ENCODE measurements around the gene CORO1C.
"Not testable (repeated sequence)": the region's sequence is repeated elsewhere in the genome, so short reads cannot be mapped to it uniquely, and the experiment has no call there.

Gene CORO1C

DNA sequence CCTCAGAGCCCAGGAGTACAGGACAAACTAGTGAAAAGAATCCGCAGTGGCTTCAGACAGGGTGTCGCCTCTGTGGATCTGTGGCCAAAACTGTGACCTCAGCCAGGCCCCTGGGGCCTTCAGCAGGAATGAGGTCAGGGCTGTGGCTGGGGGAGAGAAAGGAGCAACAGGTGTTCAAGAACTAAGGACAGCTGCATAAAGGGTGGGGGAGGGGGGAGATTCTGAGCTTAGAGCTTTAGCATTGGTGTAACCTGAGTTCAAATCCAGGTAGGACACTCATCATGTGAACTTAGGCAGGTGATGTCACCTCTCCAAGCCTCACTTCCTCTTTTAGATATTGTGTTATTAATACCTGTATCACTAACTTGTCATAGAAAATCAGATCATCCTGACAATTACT is 40.9 kb upstream of the CORO1C start:
- no peak for DNase-seq (ENCODE audit: low read depth)
- TF ChIP-seq, protein P1, sequence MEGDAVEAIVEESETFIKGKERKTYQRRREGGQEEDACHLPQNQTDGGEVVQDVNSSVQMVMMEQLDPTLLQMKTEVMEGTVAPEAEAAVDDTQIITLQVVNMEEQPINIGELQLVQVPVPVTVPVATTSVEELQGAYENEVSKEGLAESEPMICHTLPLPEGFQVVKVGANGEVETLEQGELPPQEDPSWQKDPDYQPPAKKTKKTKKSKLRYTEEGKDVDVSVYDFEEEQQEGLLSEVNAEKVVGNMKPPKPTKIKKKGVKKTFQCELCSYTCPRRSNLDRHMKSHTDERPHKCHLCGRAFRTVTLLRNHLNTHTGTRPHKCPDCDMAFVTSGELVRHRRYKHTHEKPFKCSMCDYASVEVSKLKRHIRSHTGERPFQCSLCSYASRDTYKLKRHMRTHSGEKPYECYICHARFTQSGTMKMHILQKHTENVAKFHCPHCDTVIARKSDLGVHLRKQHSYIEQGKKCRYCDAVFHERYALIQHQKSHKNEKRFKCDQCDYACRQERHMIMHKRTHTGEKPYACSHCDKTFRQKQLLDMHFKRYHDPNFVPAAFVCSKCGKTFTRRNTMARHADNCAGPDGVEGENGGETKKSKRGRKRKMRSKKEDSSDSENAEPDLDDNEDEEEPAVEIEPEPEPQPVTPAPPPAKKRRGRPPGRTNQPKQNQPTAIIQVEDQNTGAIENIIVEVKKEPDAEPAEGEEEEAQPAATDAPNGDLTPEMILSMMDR (IDR thresholded peaks at IDR 0.05; ENCODE audit: control insufficient read depth, extremely low read depth, insufficient read depth), result no peak
- no peak overlapping the region for H3K4me3 ChIP-seq (ENCODE audit: low read depth, low read length)

- not testable (repeated sequence) for H3K4me3 ChIP-seq (ENCODE audit: low read depth, low read length); DNase-seq (ENCODE audit: low read depth)
Observed at GRCh38 chr12:108771835-108772234, 40.5 kb upstream of the CORO1C start.

DNA sequence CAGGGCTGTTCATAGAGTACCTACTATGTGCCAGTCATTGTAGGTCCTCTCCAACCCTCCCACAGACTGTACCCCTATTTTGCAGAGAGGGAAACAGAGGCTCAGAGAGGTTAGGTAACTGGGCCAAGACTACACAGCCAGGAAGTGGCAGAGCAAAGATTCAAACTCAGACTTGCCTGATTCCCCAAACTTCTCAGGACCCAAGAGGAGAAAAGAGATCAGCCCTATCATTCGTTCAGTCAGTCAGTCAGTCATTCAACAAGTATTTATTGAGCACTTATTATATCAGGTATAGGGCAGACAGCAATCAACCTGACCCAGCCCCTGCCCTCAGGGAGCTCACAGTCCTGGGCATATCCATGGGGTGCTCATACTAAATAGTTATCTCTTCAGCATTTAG is 39.6 kb upstream of the CORO1C start:
- no peak overlapping the region for H3K4me3 ChIP-seq (ENCODE audit: low read depth, low read length)
- TF ChIP-seq, protein P1 (IDR thresholded peaks at IDR 0.05; ENCODE audit: control insufficient read depth, extremely low read depth, insufficient read depth), result no peak
- DNase-seq (ENCODE audit: low read depth), result no peak

DNA sequence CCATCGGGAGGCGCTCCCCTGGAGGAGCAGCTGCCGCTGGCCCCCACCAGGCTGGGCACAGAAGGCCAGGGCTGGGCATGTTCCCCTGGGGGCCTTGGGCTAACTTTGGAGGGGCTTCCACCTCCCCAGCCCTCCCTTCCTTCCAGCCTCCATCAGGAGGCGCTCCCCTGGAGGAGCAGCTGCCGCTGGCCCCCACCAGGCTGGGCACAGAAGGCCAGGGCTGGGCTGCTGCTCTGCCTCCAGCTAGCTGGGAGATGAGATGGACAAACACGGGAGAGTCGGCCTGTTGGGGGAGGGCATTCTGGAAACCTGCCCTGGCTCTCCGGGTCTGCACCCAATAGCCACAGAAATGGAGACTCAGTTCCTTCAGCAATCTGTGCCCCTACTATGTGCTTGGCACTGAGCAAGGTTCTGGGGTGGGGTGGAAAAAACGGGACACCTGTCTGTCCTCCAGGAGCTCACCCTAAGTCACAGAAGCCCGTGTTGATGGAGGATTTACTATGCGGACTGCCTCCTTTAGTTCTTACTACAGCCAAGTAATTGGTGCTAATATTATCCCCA is 39.0 kb upstream of the CORO1C start:
- no peak for DNase-seq (ENCODE audit: low read depth)
- TF ChIP-seq, protein P1 (IDR thresholded peaks at IDR 0.05; ENCODE audit: control insufficient read depth, extremely low read depth, insufficient read depth), result no peak
- H3K4me3 ChIP-seq (ENCODE audit: low read depth, low read length), result no peak overlapping the region

DNA sequence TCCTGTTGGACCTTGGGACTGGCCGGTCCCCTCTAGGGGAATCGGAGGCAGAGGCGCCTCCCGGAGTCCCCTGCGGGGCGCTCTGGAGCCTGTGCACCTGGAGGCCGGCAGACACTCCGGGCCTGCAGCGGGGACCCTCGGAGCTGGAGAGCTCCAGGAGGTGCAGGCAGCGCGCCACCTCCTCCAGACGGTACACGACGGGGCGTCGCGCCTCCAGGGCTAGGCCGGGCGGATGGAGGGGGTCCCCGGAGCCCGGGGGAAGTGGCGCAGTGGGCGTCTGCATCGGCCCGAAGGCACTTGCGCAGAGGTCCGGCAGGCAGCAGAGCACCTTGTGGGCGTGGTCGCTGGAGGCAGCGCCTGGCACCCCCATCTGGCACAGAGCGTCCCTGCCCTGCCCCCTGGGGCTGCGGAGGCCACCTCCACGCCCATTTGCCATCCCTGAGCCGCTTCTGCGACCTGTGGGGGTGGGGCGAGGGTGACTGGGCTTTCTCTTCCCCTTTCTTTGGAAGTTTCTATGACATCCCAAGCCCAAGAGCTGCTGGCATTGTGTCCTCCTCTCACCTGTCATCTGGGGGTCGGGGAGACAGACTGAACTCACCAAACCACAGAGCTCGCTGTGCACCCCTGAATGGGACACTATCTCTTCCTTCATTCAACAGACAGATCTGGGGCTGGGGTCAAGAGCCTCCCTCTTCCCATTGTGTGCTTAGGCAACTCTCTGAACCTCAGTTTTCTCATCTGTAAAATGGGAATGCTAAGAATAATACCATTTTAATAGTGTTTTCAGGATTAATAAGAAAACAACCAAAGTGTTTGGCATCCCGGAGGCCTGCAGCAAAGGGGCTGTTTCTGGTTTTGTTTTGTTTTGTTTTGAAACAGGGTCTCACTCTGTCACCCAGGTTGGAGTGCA is 37.5 kb upstream of the CORO1C start:
- DNase-seq (ENCODE audit: low read depth), result no peak
- no peak overlapping the region for H3K4me3 ChIP-seq (ENCODE audit: low read depth, low read length)
- TF ChIP-seq, protein P1 (IDR thresholded peaks at IDR 0.05; ENCODE audit: control insufficient read depth, extremely low read depth, insufficient read depth), result no peak

GRCh38 chr12:108766294-108766693 is 35.0 kb upstream of the CORO1C start:
- TF ChIP-seq, protein P1 (IDR thresholded peaks at IDR 0.05; ENCODE audit: control insufficient read depth, extremely low read depth, insufficient read depth), result no peak
- DNase-seq (ENCODE audit: low read depth), result no peak
- no peak overlapping the region for H3K4me3 ChIP-seq (ENCODE audit: low read depth, low read length)

- TF ChIP-seq, protein P1 (IDR thresholded peaks at IDR 0.05; ENCODE audit: control insufficient read depth, extremely low read depth, insufficient read depth), result no peak
- H3K4me3 ChIP-seq (ENCODE audit: low read depth, low read length), result no peak overlapping the region
- DNase-seq (ENCODE audit: low read depth), result no peak
Observed at GRCh38 chr12:108765289-108765764, 34.0 kb upstream of the CORO1C start.

Data from LNCaP clone FGC (cell line).